Measurements from ENCODE around the gene FGF19.
"Not testable (repeated sequence)": the region's sequence is repeated elsewhere in the genome, so short reads cannot be mapped to it uniquely, and the experiment has no call there.

FGF19 gene

GRCh38 chr11:69696749-69697468 lies 6.9 kb downstream of the FGF19 start:
- no peak for DNase-seq (ENCODE audit: low read depth, low spot score)

DNA sequence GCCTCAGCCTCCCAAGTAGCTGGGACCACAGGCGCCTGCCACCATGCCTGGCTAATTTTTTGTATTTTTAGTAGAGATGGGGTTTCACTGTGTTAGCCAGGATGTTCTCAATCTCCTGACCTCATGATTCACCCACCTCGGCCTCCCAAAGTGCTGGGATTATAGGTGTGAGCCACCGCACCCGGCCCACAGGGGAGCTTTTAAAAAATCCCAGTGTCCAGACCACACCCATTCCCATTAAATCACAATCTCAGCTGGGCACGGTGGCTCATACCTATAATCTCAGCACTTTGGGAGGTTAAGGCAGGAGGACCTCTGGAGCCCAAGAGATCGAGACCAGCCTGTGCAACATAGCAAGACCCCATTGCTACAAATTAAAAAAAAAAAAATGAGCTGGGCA lies 7.8 kb downstream of the FGF19 start:
- not testable (repeated sequence) for DNase-seq (ENCODE audit: low read depth, low spot score)

DNA sequence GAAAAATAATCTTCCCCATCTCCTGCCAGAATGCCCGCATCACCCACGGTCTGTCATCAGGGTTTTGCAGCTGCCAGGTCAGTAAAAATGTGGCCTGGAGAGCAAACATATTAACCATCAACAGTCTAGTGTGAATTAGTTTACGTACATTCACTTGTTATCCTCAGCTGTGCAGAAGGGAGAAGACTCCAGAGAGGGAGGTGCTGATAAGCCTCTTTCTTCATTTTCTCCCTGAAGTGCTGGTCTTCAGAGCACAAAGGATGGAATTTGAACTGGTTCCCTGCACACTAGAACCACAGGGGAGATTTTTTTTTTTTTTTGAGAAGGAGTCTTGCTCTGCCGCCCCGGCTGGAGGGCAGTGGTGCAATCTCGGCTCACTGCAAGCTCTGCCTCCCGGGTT lies 8.2 kb downstream of the FGF19 start:
- DNase-seq (ENCODE audit: low read depth, low spot score) = no peak

GRCh38 chr11:69694781-69695180 lies 9.0 kb downstream of the FGF19 start:
- no peak for DNase-seq (ENCODE audit: low read depth, low spot score)

- no peak for DNase-seq (ENCODE audit: low read depth, low spot score)
These were observed 11.4 kb downstream of the FGF19 start for GRCh38 chr11:69692422-69692821.

DNA sequence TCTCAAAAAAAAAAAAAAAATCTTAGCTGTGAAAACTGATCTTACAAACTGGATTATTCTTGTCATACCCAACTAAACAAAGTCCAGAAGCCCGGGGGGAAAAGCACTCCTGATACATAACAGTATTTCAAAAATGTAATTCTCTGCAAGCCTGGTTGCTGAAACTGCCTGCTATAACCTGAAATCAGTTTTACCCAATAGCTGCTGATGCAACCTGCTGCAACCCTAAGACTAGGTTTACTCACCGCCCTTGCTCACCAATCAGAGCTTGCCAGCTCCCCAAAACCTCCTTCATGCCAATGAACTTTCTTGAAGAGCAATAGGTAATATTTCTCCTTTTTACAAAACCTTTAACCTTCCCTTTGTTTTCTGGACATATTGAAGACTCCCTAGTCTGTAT lies 12.4 kb downstream of the FGF19 start:
- DNase-seq (ENCODE audit: low read depth, low spot score) = no peak

DNA sequence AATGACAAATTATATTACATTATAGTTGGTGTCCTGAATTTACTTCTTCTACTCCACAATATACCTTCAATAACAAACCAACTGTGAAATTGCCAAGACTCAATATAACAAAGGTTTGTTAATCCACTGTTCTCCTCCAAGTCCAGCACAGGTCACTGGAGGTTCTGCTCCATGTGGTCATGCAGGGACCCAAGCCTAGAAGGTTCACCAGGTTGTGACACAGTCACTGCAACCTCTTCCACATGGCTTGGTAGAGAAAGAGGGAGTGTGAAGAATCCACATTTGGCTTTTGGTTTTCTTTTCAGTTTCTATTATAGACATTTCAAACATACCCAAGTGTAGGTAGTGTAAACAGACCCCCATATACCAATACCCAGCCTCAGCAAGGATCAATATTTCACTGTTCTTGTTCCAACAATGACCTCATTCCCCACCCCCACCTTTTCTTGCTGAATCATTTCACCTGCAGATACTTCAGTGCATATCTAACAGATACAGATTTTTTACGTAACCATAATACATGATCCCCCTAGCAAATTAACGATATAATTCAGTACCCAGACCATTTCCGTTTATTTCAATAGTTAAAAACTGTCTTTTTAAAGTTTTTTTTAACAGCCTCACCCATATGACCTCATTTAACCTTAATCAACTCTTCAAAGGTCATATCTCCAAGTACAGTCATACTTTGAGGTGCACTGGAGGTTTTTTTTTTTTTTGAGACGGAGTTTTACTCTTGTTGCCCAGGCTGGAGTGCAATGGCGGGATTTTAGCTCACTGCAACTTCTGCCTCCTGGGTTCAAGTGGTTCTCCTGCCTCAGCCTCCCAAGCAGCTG lies 14.1 kb downstream of the FGF19 start:
- DNase-seq (ENCODE audit: low read depth, low spot score) = no peak

DNA sequence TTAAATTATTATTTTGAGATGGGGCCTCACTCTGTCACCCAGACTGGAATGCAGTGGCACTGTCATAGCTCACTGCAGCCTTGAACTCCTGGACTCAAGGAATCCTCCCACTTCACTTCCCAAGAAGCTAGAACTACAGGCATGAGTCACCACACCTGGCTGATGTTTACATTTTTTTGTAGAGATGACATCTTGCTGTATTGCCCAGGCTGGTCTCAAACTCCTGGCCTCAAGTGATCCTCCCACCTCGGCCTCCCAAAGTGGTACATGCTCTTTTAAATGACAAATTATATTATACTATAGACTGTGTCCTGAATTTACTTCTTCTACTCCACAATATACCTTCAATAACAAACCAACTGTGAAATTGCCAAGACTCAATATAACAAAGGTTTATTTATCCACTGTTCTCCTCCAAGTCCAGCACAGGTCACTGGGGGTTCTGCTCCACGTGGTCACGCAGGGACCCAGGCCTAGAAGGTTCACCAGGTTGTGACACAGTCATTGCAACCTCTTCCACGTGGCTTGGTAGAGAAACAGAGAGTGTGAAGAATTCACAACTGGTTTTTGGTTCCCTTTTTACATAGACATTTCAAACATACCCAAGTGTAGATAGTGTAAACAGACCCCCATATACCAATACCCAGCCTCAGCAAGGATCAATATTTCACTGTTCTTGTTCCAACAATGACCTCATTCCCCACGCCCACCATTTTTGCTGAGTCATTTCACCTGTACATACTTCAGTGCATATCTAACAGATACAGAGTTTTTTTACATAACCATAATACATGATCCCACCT lies 15.7 kb downstream of the FGF19 start:
- not testable (repeated sequence) for DNase-seq (ENCODE audit: low read depth, low spot score)

- DNase-seq (ENCODE audit: low read depth, low spot score) = no peak
These were observed 17.0 kb downstream of the FGF19 start for GRCh38 chr11:69686856-69687255.

GRCh38 chr11:69686452-69686851 lies 17.4 kb downstream of the FGF19 start:
- no peak for DNase-seq (ENCODE audit: low read depth, low spot score)

GRCh38 chr11:69685348-69685747 lies 18.5 kb downstream of the FGF19 start:
- DNase-seq (ENCODE audit: low read depth, low spot score) = no peak

DNA sequence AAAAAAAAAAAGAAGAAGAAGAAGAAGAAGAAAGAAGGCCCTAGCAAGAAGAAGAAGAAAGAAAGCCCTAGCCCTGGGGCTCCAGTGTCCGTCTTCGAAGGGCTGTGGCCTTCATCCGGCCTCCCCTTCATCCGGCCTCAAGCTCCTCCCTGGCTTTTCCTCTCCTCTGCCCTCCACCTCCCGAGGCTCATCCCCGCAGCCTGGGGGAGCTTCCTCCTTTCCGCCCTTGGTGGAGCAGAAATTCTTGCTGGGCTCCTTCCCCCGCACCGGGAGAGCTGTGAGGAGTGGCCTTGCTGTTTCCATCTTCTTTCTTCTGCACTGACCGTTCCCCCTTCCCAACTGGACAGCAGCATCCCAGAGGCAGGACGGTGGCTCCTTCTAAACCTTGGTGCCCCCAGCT lies 19.2 kb downstream of the FGF19 start:
- no peak for DNase-seq (ENCODE audit: low read depth, low spot score)

DNA sequence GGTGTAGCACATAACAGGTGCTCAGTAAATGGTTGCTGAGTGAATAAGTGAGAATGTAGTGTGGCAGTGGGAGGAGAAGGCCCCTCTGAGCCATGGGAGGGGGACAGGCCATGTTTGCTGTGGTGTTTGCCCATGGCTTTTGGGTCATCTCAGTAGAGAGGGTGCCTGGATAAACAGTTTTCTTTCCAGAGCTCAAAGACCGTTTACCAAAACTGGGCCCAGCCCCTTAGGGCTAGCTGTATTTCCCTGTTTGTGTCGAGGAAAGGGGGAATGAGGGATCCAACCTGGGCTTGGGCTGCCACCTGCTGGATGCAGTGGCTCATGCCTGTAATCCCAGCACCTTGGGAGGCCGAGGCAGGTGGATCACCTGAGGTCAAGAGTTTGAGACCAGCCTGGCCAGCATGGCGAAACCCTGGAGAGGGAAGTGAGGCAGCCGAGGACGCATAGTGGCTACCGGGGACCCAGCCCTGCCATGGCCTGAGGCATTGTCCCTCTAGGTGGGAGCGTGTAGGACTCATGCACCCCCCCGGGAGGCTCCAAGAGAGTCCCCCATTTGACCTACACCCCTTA lies 20.0 kb downstream of the FGF19 start:
- peak; percentile 26 for DNase-seq (ENCODE audit: low read depth, low spot score)

- DNase-seq (ENCODE audit: low read depth, low spot score) = no peak
These were observed 21.0 kb downstream of the FGF19 start for GRCh38 chr11:69682681-69683326.

GRCh38 chr11:69682221-69682620 lies 21.6 kb downstream of the FGF19 start:
- no peak for DNase-seq (ENCODE audit: low read depth, low spot score)

- DNase-seq (ENCODE audit: low read depth, low spot score) = no peak
These were observed 23.1 kb downstream of the FGF19 start for GRCh38 chr11:69680688-69681087.

GRCh38 chr11:69677749-69678148 lies 26.1 kb downstream of the FGF19 start:
- no peak for DNase-seq (ENCODE audit: low read depth, low spot score)

DNA sequence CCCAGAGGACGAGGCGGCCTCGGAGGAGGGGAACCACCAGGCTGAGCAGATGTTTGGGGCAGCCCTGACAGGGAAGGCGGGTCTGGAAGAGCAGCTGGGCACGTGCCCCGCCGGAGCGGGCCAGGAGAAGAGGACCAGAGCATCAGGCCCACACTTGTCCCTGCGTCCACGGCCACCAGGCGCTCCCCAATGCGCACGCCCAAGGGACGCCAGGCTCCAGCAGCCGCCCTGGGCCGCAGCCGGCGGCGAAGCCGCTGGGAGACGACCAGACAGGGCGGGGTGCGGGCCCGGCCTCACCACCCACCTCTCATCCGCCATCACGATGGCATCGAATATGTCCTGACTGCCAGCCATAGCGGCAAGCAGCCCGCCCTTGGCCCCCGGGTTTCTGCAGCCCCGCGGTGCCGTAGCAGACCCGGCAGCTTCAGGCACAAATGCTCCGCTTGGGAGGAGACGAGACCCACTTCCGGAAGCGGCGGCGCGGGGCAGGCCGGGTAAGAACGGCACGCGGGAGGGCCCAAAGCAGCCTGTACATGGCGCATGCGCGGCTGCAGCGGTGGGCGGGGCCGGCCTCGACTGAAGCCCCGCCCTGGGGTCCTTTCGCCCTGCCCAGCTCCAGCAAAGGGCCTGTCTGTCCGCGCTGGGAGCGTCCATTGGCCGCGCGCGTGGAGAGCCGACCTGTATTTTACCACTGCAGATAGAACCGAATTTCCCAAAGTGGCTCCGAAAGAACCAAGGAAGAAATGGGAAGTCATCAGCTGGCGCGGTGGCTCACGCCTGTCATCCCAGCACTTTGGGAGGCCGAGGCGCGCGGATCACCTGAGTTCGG lies 28.7 kb downstream of the FGF19 start, which contains the start of gene LTO1:
LTO1 (minus strand) TSS at position 468 of the 829 bp plus-strand sequence; CDS start at position 354, 114 bp downstream.
- DNase-seq (ENCODE audit: low read depth, low spot score) = peak; percentile 99

DNA sequence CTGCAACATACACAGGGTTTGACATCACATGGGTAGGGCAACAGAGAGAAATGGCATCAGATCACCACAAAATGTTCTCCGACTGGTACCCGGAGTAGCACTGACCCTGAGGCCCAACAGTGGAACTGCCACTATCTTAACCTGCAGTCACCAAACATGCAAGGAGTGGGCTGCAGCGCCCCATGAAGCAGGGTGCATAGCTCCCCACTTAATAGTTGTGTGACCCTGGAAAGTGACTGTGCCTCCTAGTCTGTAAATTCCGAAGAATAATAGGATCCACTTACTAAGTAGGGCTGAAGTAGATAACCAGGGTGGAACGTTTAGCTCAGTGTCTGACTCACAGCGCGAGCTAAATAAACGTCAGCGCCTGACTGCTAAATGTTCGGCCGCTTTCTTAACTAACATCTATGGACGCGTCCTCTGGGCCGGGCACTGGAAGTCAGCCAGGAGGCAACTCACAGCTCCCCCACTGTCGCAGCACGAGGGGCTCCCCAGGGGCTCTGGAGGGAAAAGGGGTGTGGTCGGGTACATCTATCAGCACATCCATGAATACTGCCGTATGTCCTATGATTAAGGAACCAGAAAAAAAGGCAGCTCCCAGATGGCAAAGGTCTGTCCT lies 29.4 kb downstream of the FGF19 start:
- DNase-seq (ENCODE audit: low read depth, low spot score) = peak; percentile 67

Measured in astrocyte of the hippocampus (primary cell).